ENCODE data around the gene EIF2B2.
A peak's percentile ranks its signal among the peaks of the same experiment; 100 is the strongest.

Gene EIF2B2

GRCh38 chr14:75002392-75003249 is at the start of gene EIF2B2:
EIF2B2 (plus strand) TSS chr14:75002921; CDS start chr14:75002991, 70 bp downstream.
- peak; percentile 73 for DNase-seq

- DNase-seq = no peak
Measured at GRCh38 chr14:74953686-74954085, 49.0 kb upstream of the EIF2B2 start.

- DNase-seq = no peak
Measured at GRCh38 chr14:74954232-74954946, 48.3 kb upstream of the EIF2B2 start.

GRCh38 chr14:74954947-74955228 is 47.8 kb upstream of the EIF2B2 start:
- DNase-seq = no peak

- no peak for DNase-seq
Measured at GRCh38 chr14:74955229-74956026, 47.3 kb upstream of the EIF2B2 start, which contains the start of gene PGF. PGF (minus strand) TSS chr14:74955597; CDS start chr14:74955242, 355 bp downstream.

- DNase-seq = no peak
Measured at GRCh38 chr14:74956027-74956279, 46.8 kb upstream of the EIF2B2 start.

- DNase-seq = no peak
Measured at GRCh38 chr14:74956280-74957072, 46.2 kb upstream of the EIF2B2 start.

- no peak for DNase-seq
Measured at GRCh38 chr14:74959596-74960180, 43.0 kb upstream of the EIF2B2 start.

- DNase-seq = no peak
Measured at GRCh38 chr14:74960736-74961135, 42.0 kb upstream of the EIF2B2 start.

GRCh38 chr14:74961238-74961911 is 41.3 kb upstream of the EIF2B2 start:
- no peak for DNase-seq

GRCh38 chr14:74962046-74962445 is 40.7 kb upstream of the EIF2B2 start:
- no peak for DNase-seq

- DNase-seq = no peak
Measured at GRCh38 chr14:74962493-74962892, 40.2 kb upstream of the EIF2B2 start.

GRCh38 chr14:74963178-74963704 is 39.5 kb upstream of the EIF2B2 start:
- no peak for DNase-seq

GRCh38 chr14:74963705-74964271 is 38.9 kb upstream of the EIF2B2 start:
- no peak for DNase-seq

GRCh38 chr14:74964787-74965485 is 37.8 kb upstream of the EIF2B2 start:
- DNase-seq = no peak

- no peak for DNase-seq
Measured at GRCh38 chr14:74965486-74966153, 37.1 kb upstream of the EIF2B2 start.

- DNase-seq = no peak
Measured at GRCh38 chr14:74968811-74969210, 33.9 kb upstream of the EIF2B2 start.

GRCh38 chr14:74973003-74973653 is 29.6 kb upstream of the EIF2B2 start:
- no peak for DNase-seq

GRCh38 chr14:74973905-74974363 is 28.8 kb upstream of the EIF2B2 start:
- no peak for DNase-seq
